Upper lobe of left lung (tissue), 4 donors: ENCODE measurements around the gene PHC1.

Experiments
- EP300 ChIP-seq, 4 donors: sonication (generic); formaldehyde crosslinking; IDR thresholded peaks; one replicate each; pipeline ENCODE4 v1.5.1; 2017; ENCODE audit warnings: antibody characterized with exemption in 4 of 4, control low read depth in 2 of 4
- POLR2A ChIP-seq, 4 donors: fragments of 450-650 bp; IDR thresholded peaks; one replicate each; pipeline ENCODE4 v1.5.1; 2016 to 2017; ENCODE audit warnings: antibody characterized with exemption in 4 of 4, mild to moderate bottlenecking in 2 of 4
- POLR2AphosphoS5 ChIP-seq, 2 donors: sonication (generic); formaldehyde crosslinking; IDR thresholded peaks; one replicate each; pipeline ENCODE4 v1.5.1; 2017; ENCODE audit warnings: antibody characterized with exemption in 2 of 2
- TF ChIP-seq, protein P1 (sequence below), 6 experiments: fragments of 450-650 bp in 4 of 6; fragments of 200-600 bp in 2 of 6; sonication (generic) in 2 of 6; IDR thresholded peaks; one replicate each; pipeline ENCODE4 v1.5.1; 2016 to 2019; ENCODE audit warnings: antibody characterized with exemption in 6 of 6

DNA sequence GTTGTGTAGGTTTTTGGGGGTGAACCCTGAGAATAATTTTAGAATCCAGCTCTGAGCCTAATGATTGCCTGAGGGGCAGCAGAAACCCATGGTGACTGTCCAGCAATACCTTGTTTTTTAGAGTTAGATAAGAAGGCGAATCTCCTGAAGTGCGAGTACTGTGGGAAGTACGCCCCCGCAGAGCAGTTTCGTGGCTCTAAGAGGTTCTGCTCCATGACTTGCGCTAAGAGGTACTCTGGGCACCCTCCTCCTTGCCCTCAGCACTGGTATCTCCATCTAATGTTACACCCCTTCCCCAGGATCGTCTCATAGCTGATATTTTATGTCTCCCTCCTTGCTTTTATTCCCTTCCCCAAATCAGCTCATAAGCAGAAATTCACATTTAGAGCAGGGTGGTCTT lies 22.4 kb downstream of the PHC1 start:
- no peak for TF ChIP-seq EP300 (IDR thresholded peaks at IDR 0.05)
- TF ChIP-seq POLR2A (IDR thresholded peaks at IDR 0.05): no peak
- no peak for TF ChIP-seq POLR2AphosphoS5 (IDR thresholded peaks at IDR 0.05)
- TF ChIP-seq, protein P1, sequence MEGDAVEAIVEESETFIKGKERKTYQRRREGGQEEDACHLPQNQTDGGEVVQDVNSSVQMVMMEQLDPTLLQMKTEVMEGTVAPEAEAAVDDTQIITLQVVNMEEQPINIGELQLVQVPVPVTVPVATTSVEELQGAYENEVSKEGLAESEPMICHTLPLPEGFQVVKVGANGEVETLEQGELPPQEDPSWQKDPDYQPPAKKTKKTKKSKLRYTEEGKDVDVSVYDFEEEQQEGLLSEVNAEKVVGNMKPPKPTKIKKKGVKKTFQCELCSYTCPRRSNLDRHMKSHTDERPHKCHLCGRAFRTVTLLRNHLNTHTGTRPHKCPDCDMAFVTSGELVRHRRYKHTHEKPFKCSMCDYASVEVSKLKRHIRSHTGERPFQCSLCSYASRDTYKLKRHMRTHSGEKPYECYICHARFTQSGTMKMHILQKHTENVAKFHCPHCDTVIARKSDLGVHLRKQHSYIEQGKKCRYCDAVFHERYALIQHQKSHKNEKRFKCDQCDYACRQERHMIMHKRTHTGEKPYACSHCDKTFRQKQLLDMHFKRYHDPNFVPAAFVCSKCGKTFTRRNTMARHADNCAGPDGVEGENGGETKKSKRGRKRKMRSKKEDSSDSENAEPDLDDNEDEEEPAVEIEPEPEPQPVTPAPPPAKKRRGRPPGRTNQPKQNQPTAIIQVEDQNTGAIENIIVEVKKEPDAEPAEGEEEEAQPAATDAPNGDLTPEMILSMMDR (IDR thresholded peaks at IDR 0.05): no peak
